GM12878 (cell line): ENCODE results near the gene YPEL2. TPM values are rescaled to one million over a fixed set of nuclear protein-coding genes. Genes with fewer than 3 reads are reported as not detected.

Experiments used
- ATAC-seq: fragments of 200-7000 bp; cut with Tn5 transposase; 3 replicates; pipeline ENCODE4 v1.9.1; 2020; ENCODE audit warnings: mild to moderate bottlenecking, moderate library complexity
- BruUV-seq: library from RNA; stranded (reverse); fragments of 400-500 nt; replicated peaks from 2 replicates; lab custom pipeline; 2021; lab: Mats Ljungman, UMichigan
- CTCF ChIA-PET: fragments of 300-600 bp; sonication (Branson Sonifier 250); formaldehyde crosslinking; extraction: SDS; loops from one replicate; lab custom pipeline; 2021; ENCODE audit warnings: inconsistent platforms; lab: Yijun Ruan, JAX
- POLR2A ChIA-PET: fragments of 350-600 bp; formaldehyde crosslinking; extraction: SDS; loops from one replicate; lab custom pipeline; 2021; ENCODE audit warnings: inconsistent platforms; lab: Charles Lee
- RAD21 ChIA-PET: fragments of 300-600 bp; sonication (Branson Sonifier 250); formaldehyde crosslinking; loops from one replicate; lab custom pipeline; 2023; ENCODE audit warnings: antibody characterized with exemption; ENCODE audit not compliant: unreplicated experiment; lab: Charles Lee
- SMC1A ChIA-PET: fragments of 300-600 bp; sonication (Branson Sonifier 250); formaldehyde crosslinking; loops from one replicate; lab custom pipeline; 2023; ENCODE audit not compliant: unreplicated experiment, uncharacterized antibody; lab: Charles Lee
- DNase-seq: peaks from one replicate; pipeline ENCODE4 v3.0.0-alpha.2; 2011; ENCODE audit warnings: low read depth, low spot score
- FAIRE-seq: peaks from 3 replicates; lab custom pipeline; 2011; peaks lifted over from hg19 to GRCh38; lab: Jason Lieb, UNC
- H2AFZ ChIP-seq: 2 replicates; pipeline ENCODE4 v1.6.0; 2011; ENCODE audit warnings: low read depth, low read length, control low read depth; ENCODE audit not compliant: control insufficient read depth
- H3K27ac ChIP-seq: 2 replicates; pipeline ENCODE4 v1.5.1; 2011; ENCODE audit warnings: control low read depth; ENCODE audit not compliant: control insufficient read depth, insufficient read depth
- H3K27me3 ChIP-seq, 2 experiments: replicated peaks in 1 of 2; 2 replicates each; pipeline versions ENCODE4 v1.6.0 to v1.6.1; 2011; ENCODE audit warnings: low read length in 1 of 2; ENCODE audit not compliant: control insufficient read depth in 2 of 2, insufficient read depth in 2 of 2
- H3K36me3 ChIP-seq, 2 experiments: 2 replicates each; pipeline ENCODE4 v1.5.1; 2011; ENCODE audit warnings: low read length in 1 of 2; ENCODE audit not compliant: control insufficient read depth in 2 of 2, insufficient read depth in 2 of 2
- H3K4me1 ChIP-seq: 2 replicates; pipeline ENCODE4 v1.6.1; 2011; ENCODE audit warnings: mild to moderate bottlenecking, low read length, moderate library complexity, mixed read lengths; ENCODE audit not compliant: control insufficient read depth, insufficient read depth
- H3K4me2 ChIP-seq: 2 replicates; pipeline ENCODE4 v1.6.0; 2011; ENCODE audit warnings: control low read depth; ENCODE audit not compliant: control insufficient read depth, insufficient read depth
- H3K4me3 ChIP-seq: fragments of 200-600 bp; sonication (generic); 2 replicates; pipeline ENCODE4 v1.5.1; 2016
- H3K79me2 ChIP-seq: 2 replicates; pipeline ENCODE4 v1.6.0; 2011; ENCODE audit warnings: low read length; ENCODE audit not compliant: control insufficient read depth, insufficient read depth
- H3K9ac ChIP-seq: 2 replicates; pipeline ENCODE4 v1.8.0; 2011; ENCODE audit warnings: low read length, control low read depth, mixed read lengths; ENCODE audit not compliant: control insufficient read depth, insufficient read depth
- H3K9me3 ChIP-seq: replicated peaks from 3 replicates; pipeline ENCODE4 v1.5.1; 2011; ENCODE audit warnings: mild to moderate bottlenecking, low read length; ENCODE audit not compliant: control insufficient read depth, insufficient read depth
- H4K20me1 ChIP-seq: 2 replicates; pipeline ENCODE4 v1.6.0; 2011; ENCODE audit not compliant: control insufficient read depth, insufficient read depth
- CHD4 ChIP-seq: fragments of 200-600 bp; sonication (generic); IDR thresholded peaks from 2 replicates; pipeline ENCODE4 v1.6.1; 2016; ENCODE audit warnings: mild to moderate bottlenecking
- E4F1 ChIP-seq: fragments of 450-650 bp; IDR thresholded peaks from 2 replicates; pipeline ENCODE4 v1.6.1; 2018; ENCODE audit warnings: borderline replicate concordance, mild to moderate bottlenecking; ENCODE audit not compliant: partially characterized antibody
- MEF2B ChIP-seq: fragments of 450-650 bp; IDR thresholded peaks from 2 replicates; pipeline ENCODE4 v1.6.1; 2018; ENCODE audit warnings: mild to moderate bottlenecking, moderate library complexity; ENCODE audit not compliant: partially characterized antibody, poor library complexity, severe bottlenecking
- MTA3 ChIP-seq: IDR thresholded peaks from 2 replicates; pipeline ENCODE4 v1.6.1; 2012; ENCODE audit warnings: low read length, inconsistent platforms, borderline replicate concordance
- WGBS: methylation state at CpG from one replicate; pipeline ENCODE4 v1.1.6; 2016; ENCODE audit warnings: low lambda C conversion rate; ENCODE audit not compliant: insufficient replicate concordance, insufficient coverage; ENCODE audit errors: missing lambda C conversion rate; 5-methylcytosine and 5-hydroxymethylcytosine counted together
- in situ Hi-C: fragments of 300-500 bp; cut with MboI; formaldehyde crosslinking; loops from 9 replicates; pipeline ENCODE4 v1.14.3; 2018; ENCODE audit warnings: mixed read lengths
- intact Hi-C: fragments of 100-400 bp; cut with micrococcal nuclease; formaldehyde crosslinking; loops from one replicate; pipeline ENCODE4 v1.14.2; 2022; ENCODE audit not compliant: unreplicated experiment
- polyA plus RNA-seq, 11 experiments: library from polyadenylated mRNA; depleted of rRNA in 4 of 11; unstranded in 6 of 11; stranded (reverse) in 5 of 11; fragments of >200 nt; fragmentation: Nextera tagmentation in 4 of 11; fragmentation: Illumina TruSeq in 1 of 11; extraction: Ambion mirVana in 4 of 11; extraction: Trizol in 1 of 11; gene quantifications; 1 replicate in 1 of 11; 2 replicates in 10 of 11; pipeline versions ENCODE4 v1.2.1 to v1.2.3, GENCODE V29; 2011 to 2016; ENCODE audit warnings: inconsistent platforms in 2 of 11, missing spikeins in 2 of 11, low read depth in 1 of 11
- total RNA-seq, 4 experiments: library from RNA; depleted of rRNA in 3 of 4; stranded (reverse); fragments of >200 nt in 3 of 4; fragmentation: Illumina TruSeq in 1 of 4; extraction: Trizol in 1 of 4; gene quantifications; 2 replicates each; pipeline versions ENCODE4 v1.2.1 to v1.2.3, GENCODE V29; 2013 to 2021
- TF ChIP-seq, protein P1 (sequence below): fragments of 450-650 bp; IDR thresholded peaks from 2 replicates; pipeline ENCODE4 v1.6.1; 2016; ENCODE audit warnings: mild to moderate bottlenecking, moderate library complexity, borderline replicate concordance
- TF ChIP-seq, protein P2 (sequence below): fragments of 450-650 bp; IDR thresholded peaks from 2 replicates; pipeline ENCODE4 v1.6.1; 2017; ENCODE audit warnings: mild to moderate bottlenecking, moderate library complexity

The YPEL2 gene
- total and polyA plus RNA-seq, 10 of the 15 experiments (the other 5 are each of a cell fraction or from before 2014, with no cell fraction given): 0.11 to 8.1 (median 0.48) TPM

- Histone ChIP-seq H3K9me3 (no peaks in the 10 kb centered on the region; the same call in 2 of the 3 replicates), H3K27me3 (no peaks in the 10 kb centered on the region), H3K4me1 (peaks cover 50% of the 10 kb centered on the region), H3K9ac (no peak overlapping the region), H3K27ac (no peak overlapping the region), H3K36me3 (no peaks in the 10 kb centered on the region), H2AFZ (no peak overlapping the region), H3K79me2 (no peaks in the 10 kb centered on the region), H4K20me1 (no peaks in the 10 kb centered on the region), H3K4me2 (no peak overlapping the region), H3K4me3 (no peak overlapping the region)
- FAIRE-seq: no peak
- ChIA-PET RAD21 (no interaction called here), CTCF (interaction anchor here (0.9 to 1.1 kb wide), 2 partner anchors 8 to 668 kb away, joined by 3 read pairs; no protein-coding TSS in a partner anchor), SMC1A (interaction anchor here (0.8 to 1.5 kb wide), 4 partner anchors 9 to 72 kb away, joined by 3 to 5 read pairs (median 3); no protein-coding TSS in a partner anchor), POLR2A (interaction anchor here (1.0 kb wide), 1 partner anchor 31 kb away, joined by 4 read pairs; no protein-coding TSS in a partner anchor)
- intact Hi-C loops: no loop called here
- 91% methylated on average over 7 of the region's 7 CpGs for WGBS
- TF ChIP-seq CHD4 (no peak), MTA3 (no peak), MEF2B (no peak), E4F1 (no peak)
- TF ChIP-seq, protein P1, sequence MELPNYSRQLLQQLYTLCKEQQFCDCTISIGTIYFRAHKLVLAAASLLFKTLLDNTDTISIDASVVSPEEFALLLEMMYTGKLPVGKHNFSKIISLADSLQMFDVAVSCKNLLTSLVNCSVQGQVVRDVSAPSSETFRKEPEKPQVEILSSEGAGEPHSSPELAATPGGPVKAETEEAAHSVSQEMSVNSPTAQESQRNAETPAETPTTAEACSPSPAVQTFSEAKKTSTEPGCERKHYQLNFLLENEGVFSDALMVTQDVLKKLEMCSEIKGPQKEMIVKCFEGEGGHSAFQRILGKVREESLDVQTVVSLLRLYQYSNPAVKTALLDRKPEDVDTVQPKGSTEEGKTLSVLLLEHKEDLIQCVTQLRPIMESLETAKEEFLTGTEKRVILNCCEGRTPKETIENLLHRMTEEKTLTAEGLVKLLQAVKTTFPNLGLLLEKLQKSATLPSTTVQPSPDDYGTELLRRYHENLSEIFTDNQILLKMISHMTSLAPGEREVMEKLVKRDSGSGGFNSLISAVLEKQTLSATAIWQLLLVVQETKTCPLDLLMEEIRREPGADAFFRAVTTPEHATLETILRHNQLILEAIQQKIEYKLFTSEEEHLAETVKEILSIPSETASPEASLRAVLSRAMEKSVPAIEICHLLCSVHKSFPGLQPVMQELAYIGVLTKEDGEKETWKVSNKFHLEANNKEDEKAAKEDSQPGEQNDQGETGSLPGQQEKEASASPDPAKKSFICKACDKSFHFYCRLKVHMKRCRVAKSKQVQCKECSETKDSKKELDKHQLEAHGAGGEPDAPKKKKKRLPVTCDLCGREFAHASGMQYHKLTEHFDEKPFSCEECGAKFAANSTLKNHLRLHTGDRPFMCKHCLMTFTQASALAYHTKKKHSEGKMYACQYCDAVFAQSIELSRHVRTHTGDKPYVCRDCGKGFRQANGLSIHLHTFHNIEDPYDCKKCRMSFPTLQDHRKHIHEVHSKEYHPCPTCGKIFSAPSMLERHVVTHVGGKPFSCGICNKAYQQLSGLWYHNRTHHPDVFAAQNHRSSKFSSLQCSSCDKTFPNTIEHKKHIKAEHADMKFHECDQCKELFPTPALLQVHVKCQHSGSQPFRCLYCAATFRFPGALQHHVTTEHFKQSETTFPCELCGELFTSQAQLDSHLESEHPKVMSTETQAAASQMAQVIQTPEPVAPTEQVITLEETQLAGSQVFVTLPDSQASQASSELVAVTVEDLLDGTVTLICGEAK: no peak
- TF ChIP-seq, protein P2, sequence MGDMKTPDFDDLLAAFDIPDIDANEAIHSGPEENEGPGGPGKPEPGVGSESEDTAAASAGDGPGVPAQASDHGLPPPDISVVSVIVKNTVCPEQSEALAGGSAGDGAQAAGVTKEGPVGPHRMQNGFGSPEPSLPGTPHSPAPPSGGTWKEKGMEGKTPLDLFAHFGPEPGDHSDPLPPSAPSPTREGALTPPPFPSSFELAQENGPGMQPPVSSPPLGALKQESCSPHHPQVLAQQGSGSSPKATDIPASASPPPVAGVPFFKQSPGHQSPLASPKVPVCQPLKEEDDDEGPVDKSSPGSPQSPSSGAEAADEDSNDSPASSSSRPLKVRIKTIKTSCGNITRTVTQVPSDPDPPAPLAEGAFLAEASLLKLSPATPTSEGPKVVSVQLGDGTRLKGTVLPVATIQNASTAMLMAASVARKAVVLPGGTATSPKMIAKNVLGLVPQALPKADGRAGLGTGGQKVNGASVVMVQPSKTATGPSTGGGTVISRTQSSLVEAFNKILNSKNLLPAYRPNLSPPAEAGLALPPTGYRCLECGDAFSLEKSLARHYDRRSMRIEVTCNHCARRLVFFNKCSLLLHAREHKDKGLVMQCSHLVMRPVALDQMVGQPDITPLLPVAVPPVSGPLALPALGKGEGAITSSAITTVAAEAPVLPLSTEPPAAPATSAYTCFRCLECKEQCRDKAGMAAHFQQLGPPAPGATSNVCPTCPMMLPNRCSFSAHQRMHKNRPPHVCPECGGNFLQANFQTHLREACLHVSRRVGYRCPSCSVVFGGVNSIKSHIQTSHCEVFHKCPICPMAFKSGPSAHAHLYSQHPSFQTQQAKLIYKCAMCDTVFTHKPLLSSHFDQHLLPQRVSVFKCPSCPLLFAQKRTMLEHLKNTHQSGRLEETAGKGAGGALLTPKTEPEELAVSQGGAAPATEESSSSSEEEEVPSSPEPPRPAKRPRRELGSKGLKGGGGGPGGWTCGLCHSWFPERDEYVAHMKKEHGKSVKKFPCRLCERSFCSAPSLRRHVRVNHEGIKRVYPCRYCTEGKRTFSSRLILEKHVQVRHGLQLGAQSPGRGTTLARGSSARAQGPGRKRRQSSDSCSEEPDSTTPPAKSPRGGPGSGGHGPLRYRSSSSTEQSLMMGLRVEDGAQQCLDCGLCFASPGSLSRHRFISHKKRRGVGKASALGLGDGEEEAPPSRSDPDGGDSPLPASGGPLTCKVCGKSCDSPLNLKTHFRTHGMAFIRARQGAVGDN: no peak
- in situ Hi-C loops: no loop called here
- DNase-seq: no peak
- BruUV-seq: no TSS peak
- ATAC-seq: no peak
Observed at GRCh38 chr17:59368218-59368857, 36.9 kb downstream of the YPEL2 start.
